Kidney (tissue), 14 donors: ENCODE data around the gene CARD19. TPM values are rescaled to one million over a fixed set of nuclear protein-coding genes. Genes with fewer than 3 reads are reported as not detected.
"Not testable (repeated sequence)": the region's sequence is repeated elsewhere in the genome, so short reads cannot be mapped to it uniquely, and the experiment has no call there.

Source experiments
- DNase-seq, 5 donors: peaks; one replicate each; pipeline ENCODE4 v3.0.0-alpha.2; 2013 to 2020
- FAIRE-seq: peaks from 2 replicates; lab custom pipeline; 2012; peaks lifted over from hg19 to GRCh38; lab: Jason Lieb, UNC
- H3K27ac ChIP-seq, 2 donors: one replicate each; pipeline ENCODE4 v1.7.0; 2013; ENCODE audit warnings: low read depth in 2 of 2, low read length in 2 of 2, inconsistent platforms in 1 of 2
- H3K27me3 ChIP-seq: one replicate; pipeline ENCODE4 v1.7.1; 2013; ENCODE audit warnings: low read length, inconsistent platforms; ENCODE audit not compliant: control insufficient read depth, insufficient read depth
- H3K36me3 ChIP-seq, 3 donors: one replicate each; pipeline versions ENCODE4 v1.7.0 to v1.7.1; 2013; ENCODE audit warnings: low read length in 3 of 3, control low read depth in 1 of 3, inconsistent platforms in 1 of 3; ENCODE audit not compliant: insufficient read depth in 3 of 3, control insufficient read depth in 2 of 3
- H3K4me1 ChIP-seq, 3 donors: one replicate each; pipeline versions ENCODE4 v1.7.0 to v1.7.1; 2013; ENCODE audit warnings: low read length in 3 of 3, inconsistent platforms in 1 of 3, low read depth in 1 of 3; ENCODE audit not compliant: control insufficient read depth in 2 of 3, insufficient read depth in 2 of 3
- H3K4me3 ChIP-seq, 3 donors: one replicate each; pipeline versions ENCODE4 v1.7.0 to v1.8.1; 2013; ENCODE audit warnings: low read length in 3 of 3, control low read depth in 1 of 3, inconsistent platforms in 1 of 3
- H3K9ac ChIP-seq, 3 donors: one replicate each; pipeline versions ENCODE4 v1.7.0 to v1.7.1; 2013; ENCODE audit warnings: low read length in 3 of 3, control low read depth in 1 of 3, inconsistent platforms in 1 of 3
- H3K9me3 ChIP-seq, 3 donors: one replicate each; pipeline versions ENCODE4 v1.7.0 to v1.7.1; 2013; ENCODE audit warnings: low read length in 3 of 3, control low read depth in 1 of 3, inconsistent platforms in 1 of 3; ENCODE audit not compliant: control insufficient read depth in 2 of 3, insufficient read depth in 1 of 3
- CTCF ChIP-seq: IDR thresholded peaks from 3 replicates; pipeline ENCODE4 v1.5.1; 2012; ENCODE audit warnings: mild to moderate bottlenecking, moderate library complexity, borderline replicate concordance; ENCODE audit not compliant: insufficient read depth; ENCODE audit errors: extremely low read depth
- intact Hi-C: fragments of 100-400 bp; cut with DNase I; formaldehyde crosslinking; loops from one replicate; pipeline ENCODE4 v1.11.1; 2022
- polyA plus RNA-seq: library from polyadenylated mRNA; stranded (reverse); fragments of 350-450 nt; fragmentation: Illumina TruSeq; extraction: RNeasy Lipid Tissue Mini Kit (QIAGEN cat#74804); gene quantifications from one replicate; pipeline ENCODE4 v1.2.3, GENCODE V29; 2014; ENCODE audit warnings: low read depth, low replicate concordance; ENCODE audit not compliant: insufficient read depth
- total RNA-seq: library from RNA; stranded (reverse); fragmentation: NEBNext Ultra II Directional; extraction: Animal tissue kit (Norgen Biotek cat#: 25700); gene quantifications from one replicate; pipeline ENCODE4 v1.2.1, GENCODE V29; 2021
- donor health status: control.
- donor health status: control.
- donor health status: control.
- donor health status: control.
- donor health status: control.
- donor health status: DM: yes; HTN: yes; CAD: no.
- donor health status: Normal renal cell carcinoma (clear cell type).

CARD19 gene
- total and polyA plus RNA-seq, 2 donors from 2014 or later: 44.5 to 49.3 TPM

GRCh38 chr9:93139365-93140182, 43.6 kb downstream of the CARD19 start:
- Histone ChIP-seq H3K4me3 (no peak overlapping the region), H3K4me1 (peaks cover 0 to 15% (median 0%) of the 10 kb centered on the region in 3 donors), H3K9me3 (no peaks in the 10 kb centered on the region), H3K36me3 (no peaks in the 10 kb centered on the region), H3K27me3 (no peaks in the 10 kb centered on the region), H3K27ac (no peak overlapping the region), H3K9ac (no peak overlapping the region)
- no peak for TF ChIP-seq CTCF
- FAIRE-seq: no peak
- intact Hi-C loops: no loop called here
- DNase-seq: no peak

GRCh38 chr9:93141771-93142483, 45.9 kb downstream of the CARD19 start:
- Histone ChIP-seq H3K9ac (no peak overlapping the region), H3K27ac (no peak overlapping the region), H3K36me3 (no peaks in the 10 kb centered on the region), H3K4me3 (no peak overlapping the region), H3K27me3 (no peaks in the 10 kb centered on the region), H3K9me3 (no peaks in the 10 kb centered on the region), H3K4me1 (peaks cover 0 to 6% (median 0%) of the 10 kb centered on the region in 3 donors)
- TF ChIP-seq CTCF: no peak
- FAIRE-seq: no peak
- intact Hi-C loops: no loop called here
- DNase-seq: no peak

- Histone ChIP-seq H3K27ac (no peak overlapping the region), H3K4me1 (peaks cover 0 to 6% (median 0%) of the 10 kb centered on the region in 3 donors), H3K36me3 (no peaks in the 10 kb centered on the region), H3K9ac (no peak overlapping the region), H3K27me3 (no peaks in the 10 kb centered on the region), H3K9me3 (no peaks in the 10 kb centered on the region), H3K4me3 (no peak overlapping the region)
- DNase-seq: peak; percentile 33 to 76 (median 53)
- no peak for FAIRE-seq
- intact Hi-C loops: no loop called here
- TF ChIP-seq CTCF: no peak
Measured at GRCh38 chr9:93143830-93144530, 48.0 kb downstream of the CARD19 start.

GRCh38 chr9:93146696-93147095, 50.7 kb downstream of the CARD19 start:
- H3K27ac ChIP-seq, H3K4me3 ChIP-seq, H3K27me3 ChIP-seq, DNase-seq, H3K9me3 ChIP-seq, H3K9ac ChIP-seq, H3K36me3 ChIP-seq, intact Hi-C loops, FAIRE-seq, H3K4me1 ChIP-seq: not testable (repeated sequence)
